ENCODE data around the gene SCN10A. TPM values are rescaled to one million over a fixed set of nuclear protein-coding genes. Genes with fewer than 3 reads are reported as not detected.

Gene SCN10A
- total and polyA plus RNA-seq, 9 of the 15 experiments (the other 6 are each of a cell fraction or from before 2014, with no cell fraction given): not detected

DNA sequence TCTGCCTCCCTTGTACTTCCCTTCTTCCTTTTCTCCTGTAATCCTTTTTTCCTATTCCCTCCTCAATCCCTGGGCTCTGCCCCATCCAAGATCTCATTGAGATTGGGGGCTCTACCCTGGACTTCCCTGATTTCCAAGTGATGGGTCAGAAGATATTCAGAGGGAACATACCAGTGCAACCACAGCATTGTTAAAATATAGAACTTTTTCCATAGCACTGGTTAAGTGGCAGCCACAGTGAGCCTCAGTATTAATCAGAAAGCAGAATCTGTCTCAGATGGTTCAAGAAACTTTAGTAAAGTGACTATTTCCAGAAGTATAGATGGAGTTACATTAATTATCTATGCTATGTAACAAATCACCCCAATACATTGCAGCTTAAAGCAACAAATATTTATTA lies 18.7 kb upstream of the SCN10A start:
- Histone ChIP-seq H3K27ac (ENCODE audit: extremely low read depth, low read depth, low read length) (no peak overlapping the region), H3K36me3 (ENCODE audit: control insufficient read depth, insufficient read depth, low read length) (no peaks in the 10 kb centered on the region), H3K4me3 (no peak overlapping the region), H3K27me3 (ENCODE audit: control insufficient read depth in 2 of 2, insufficient read depth in 2 of 2, low read length in 2 of 2) (peaks cover 0 to 8% of the 10 kb centered on the region in 2 experiments; a peak in 3 of 5 replicates), H4K20me1 (replicated peaks; ENCODE audit: control insufficient read depth, insufficient read depth, low read length) (no peaks in the 10 kb centered on the region), H3K79me2 (ENCODE audit: control insufficient read depth, insufficient read depth, low read length) (no peaks in the 10 kb centered on the region), H3K4me1 (replicated peaks in 1 of 2; ENCODE audit: control insufficient read depth in 2 of 2, insufficient read depth in 2 of 2, low read length in 2 of 2) (peaks cover 3 to 6% of the 10 kb centered on the region in 2 experiments; a peak in 3 of 5 replicates), H3K9me1 (ENCODE audit: control insufficient read depth, insufficient read depth, low read length) (no peaks in the 10 kb centered on the region), H2AFZ (ENCODE audit: low read depth, low read length) (no peak overlapping the region), H3K4me2 (ENCODE audit: insufficient read depth, low read length) (no peak overlapping the region), H3K9ac (ENCODE audit: insufficient read depth in 1 of 2, low read depth in 2 of 2, low read length in 2 of 2) (no peak overlapping the region), H3K9me3 (replicated peaks; ENCODE audit: control insufficient read depth, insufficient read depth, low read depth, low read length) (no peaks in the 10 kb centered on the region)
- intact Hi-C loops (cut with micrococcal nuclease): no loop called here
- FAIRE-seq (no peak), DNase-seq (ENCODE audit: extremely low read depth in 1 of 4, low spot score in 3 of 4) (no peak), ATAC-seq (no peak)
- ChIA-PET POLR2A (interaction anchor here (0.7 kb wide), 1 partner anchor 1841 kb away, joined by 3 read pairs; the partner anchor contains the start of gene MLH1), CTCF (ENCODE audit: low intra/inter-chr PET ratio) (no interaction called here)
- no TSS peak for BruUV-seq (replicated peaks)
- TF ChIP-seq POLR3G (IDR thresholded peaks at IDR 0.05; ENCODE audit: extremely low read depth, insufficient read length, insufficient replicate concordance) (no peak), KLF6 (CRISPR knock-in tag; IDR thresholded peaks at IDR 0.05; ENCODE audit: borderline replicate concordance) (no peak), ZNF75A (CRISPR knock-in tag; IDR thresholded peaks at IDR 0.05) (no peak), ESRRA (IDR thresholded peaks at IDR 0.05; ENCODE audit: borderline replicate concordance, low read depth) (no peak), ZNF143 (CRISPR knock-in tag; IDR thresholded peaks at IDR 0.05) (no peak)
- TF ChIP-seq, protein P1, sequence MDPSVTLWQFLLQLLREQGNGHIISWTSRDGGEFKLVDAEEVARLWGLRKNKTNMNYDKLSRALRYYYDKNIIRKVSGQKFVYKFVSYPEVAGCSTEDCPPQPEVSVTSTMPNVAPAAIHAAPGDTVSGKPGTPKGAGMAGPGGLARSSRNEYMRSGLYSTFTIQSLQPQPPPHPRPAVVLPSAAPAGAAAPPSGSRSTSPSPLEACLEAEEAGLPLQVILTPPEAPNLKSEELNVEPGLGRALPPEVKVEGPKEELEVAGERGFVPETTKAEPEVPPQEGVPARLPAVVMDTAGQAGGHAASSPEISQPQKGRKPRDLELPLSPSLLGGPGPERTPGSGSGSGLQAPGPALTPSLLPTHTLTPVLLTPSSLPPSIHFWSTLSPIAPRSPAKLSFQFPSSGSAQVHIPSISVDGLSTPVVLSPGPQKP (CRISPR knock-in tag; IDR thresholded peaks at IDR 0.05): no peak
- in situ Hi-C loops (cut with MboI): no loop called here
